CMK (cell line): Measurements from ENCODE around the gene IRF4.

Source experiments
- DNase-seq: peaks from one replicate; pipeline ENCODE4 v3.0.0-alpha.2; 2010; ENCODE audit warnings: low read depth

IRF4 gene

GRCh38 chr6:381742-382461, 9.7 kb upstream of the IRF4 start:
- DNase-seq = no peak

- DNase-seq = no peak
Measured at GRCh38 chr6:382883-383810, 8.4 kb upstream of the IRF4 start.

- no peak for DNase-seq
Measured at GRCh38 chr6:383856-384255, 7.7 kb upstream of the IRF4 start.

- no peak for DNase-seq
Measured at GRCh38 chr6:384898-385297, 6.7 kb upstream of the IRF4 start.

GRCh38 chr6:385614-386013, 5.9 kb upstream of the IRF4 start:
- DNase-seq = no peak

GRCh38 chr6:386688-387266, 4.8 kb upstream of the IRF4 start:
- no peak for DNase-seq

GRCh38 chr6:387293-387741, 4.2 kb upstream of the IRF4 start:
- no peak for DNase-seq

GRCh38 chr6:388202-388903, 3.2 kb upstream of the IRF4 start:
- DNase-seq = no peak

GRCh38 chr6:389143-389542, 2.4 kb upstream of the IRF4 start:
- no peak for DNase-seq

GRCh38 chr6:389622-390021, 1.9 kb upstream of the IRF4 start:
- no peak for DNase-seq

- no peak for DNase-seq
Measured at GRCh38 chr6:390914-391558, 516 bp upstream of the IRF4 start.

GRCh38 chr6:392441-393390, 1.2 kb downstream of the IRF4 start:
- no peak for DNase-seq

- DNase-seq = no peak
Measured at GRCh38 chr6:393391-394221, 2.1 kb downstream of the IRF4 start.

- no peak for DNase-seq
Measured at GRCh38 chr6:394641-395289, 3.2 kb downstream of the IRF4 start.

- no peak for DNase-seq
Measured at GRCh38 chr6:395432-396125, 4.0 kb downstream of the IRF4 start.

- no peak for DNase-seq
Measured at GRCh38 chr6:396126-396520, 4.6 kb downstream of the IRF4 start.

GRCh38 chr6:397056-397455, 5.5 kb downstream of the IRF4 start:
- DNase-seq = no peak

- DNase-seq = no peak
Measured at GRCh38 chr6:397604-398003, 6.1 kb downstream of the IRF4 start.

- DNase-seq = no peak
Measured at GRCh38 chr6:398065-398464, 6.5 kb downstream of the IRF4 start.
